GM18907 (cell line): ENCODE measurements around the gene UBN2.

Source experiments
- ATAC-seq: cut with Tn5 transposase; IDR thresholded peaks from one replicate; pipeline ENCODE4 v1.9.1; 2021; ENCODE audit warnings: mild to moderate bottlenecking, moderate library complexity; ENCODE audit not compliant: unreplicated experiment

The UBN2 gene

GRCh38 chr7:139341776-139342226 is 110.8 kb downstream of the UBN2 start:
- no peak for ATAC-seq

- no peak for ATAC-seq
Observed at GRCh38 chr7:139345042-139345441, 114.0 kb downstream of the UBN2 start.

- ATAC-seq = no peak
Observed at GRCh38 chr7:139351027-139351426, 120.0 kb downstream of the UBN2 start.

- no peak for ATAC-seq
Observed at GRCh38 chr7:139354729-139355128, 123.7 kb downstream of the UBN2 start.

- no peak for ATAC-seq
Observed at GRCh38 chr7:139355320-139355719, 124.3 kb downstream of the UBN2 start.
